Subcutaneous adipose tissue (tissue), 4 donors: ENCODE measurements around the gene RGS6. TPM values are rescaled to one million over a fixed set of nuclear protein-coding genes. Genes with fewer than 3 reads are reported as not detected.

Source experiments
- CTCF ChIP-seq: fragments of 450-650 bp; IDR thresholded peaks from one replicate; pipeline ENCODE4 v1.5.1; 2016; ENCODE audit warnings: low read depth, mild to moderate bottlenecking, control low read depth, antibody characterized with exemption, moderate library complexity
- total RNA-seq, 4 donors: library from RNA; depleted of rRNA; stranded (reverse); fragments of >200 nt; gene quantifications; one replicate each; pipeline ENCODE4 v1.1.0, GENCODE V29; 2016

The RGS6 gene
- total RNA-seq, 4 donors from 2014 or later: 4.4 to 32.0 (median 11.4) TPM

DNA sequence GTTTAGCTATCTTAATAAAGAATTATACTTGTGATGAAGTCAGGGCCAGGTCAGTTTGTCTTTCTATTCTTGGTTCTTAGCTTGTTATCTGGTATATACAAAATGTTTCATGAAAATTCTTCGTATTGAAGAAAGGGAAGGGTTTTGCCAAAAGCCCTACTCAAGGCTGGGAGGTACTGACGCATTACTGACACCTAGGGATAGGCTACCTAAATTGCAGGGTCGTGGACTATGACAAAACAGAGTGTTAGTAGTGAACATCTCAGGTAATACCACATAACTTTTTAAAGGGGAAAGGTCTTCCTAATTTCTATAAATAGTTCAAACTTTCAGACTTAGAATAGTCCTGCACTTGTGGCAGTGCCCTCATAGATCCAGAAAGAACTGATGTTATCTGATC is 246.3 kb downstream of the RGS6 start:
- TF ChIP-seq CTCF: no peak

DNA sequence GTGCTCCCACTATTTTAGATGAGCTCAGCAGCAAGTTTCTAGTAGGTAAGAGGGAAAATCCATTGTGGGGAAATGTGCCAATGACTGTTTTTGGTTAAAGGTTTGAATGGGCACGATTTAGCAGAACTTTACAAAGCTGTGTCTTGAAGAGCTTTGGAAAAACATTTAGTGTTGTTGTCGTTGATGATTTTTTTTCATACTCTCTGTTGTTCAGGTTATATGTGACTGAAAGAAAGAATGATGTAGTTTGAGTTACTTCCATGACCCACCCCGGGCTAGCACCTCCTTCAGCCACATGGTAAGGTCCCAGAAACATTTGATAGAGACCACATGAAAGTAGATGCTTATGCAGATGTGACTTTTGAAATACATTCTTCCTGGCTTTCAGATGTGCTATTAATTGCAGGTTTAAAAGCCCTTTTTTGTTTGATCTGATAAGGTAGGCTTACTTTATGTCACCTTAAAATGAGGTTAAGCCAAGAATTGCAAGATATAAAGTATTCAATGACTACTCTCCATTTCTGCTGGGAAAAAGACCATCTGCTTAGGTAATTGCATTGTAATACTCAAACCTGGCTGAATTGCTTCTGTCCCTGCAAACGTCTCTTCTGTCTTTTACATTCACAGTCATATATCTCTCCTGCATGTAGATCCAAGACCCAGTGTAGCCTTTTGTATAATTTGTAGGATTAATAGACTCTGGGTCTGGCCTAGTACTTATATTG is 250.6 kb downstream of the RGS6 start:
- no peak for TF ChIP-seq CTCF

- no peak for TF ChIP-seq CTCF
Observed at GRCh38 chr14:72183631-72184030, 251.4 kb downstream of the RGS6 start.

DNA sequence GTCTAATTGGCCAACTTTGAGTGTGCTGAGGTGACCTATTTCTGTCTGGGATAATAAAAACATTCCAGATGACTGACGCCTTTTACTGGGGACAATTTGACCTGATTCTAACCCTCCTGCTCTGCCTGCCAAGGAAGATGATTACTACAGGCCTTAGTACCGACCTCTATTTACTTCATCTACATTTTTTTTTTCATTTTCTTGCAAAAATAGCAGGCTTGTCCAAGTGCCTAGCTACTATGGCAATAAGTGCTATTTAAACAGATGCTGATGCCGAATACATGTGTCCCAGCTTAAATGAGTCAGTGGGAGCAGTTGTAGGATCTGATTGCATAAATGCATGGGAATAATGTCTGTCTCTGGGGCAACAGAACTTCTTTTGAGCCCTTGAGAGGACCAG is 254.3 kb downstream of the RGS6 start:
- no peak for TF ChIP-seq CTCF

DNA sequence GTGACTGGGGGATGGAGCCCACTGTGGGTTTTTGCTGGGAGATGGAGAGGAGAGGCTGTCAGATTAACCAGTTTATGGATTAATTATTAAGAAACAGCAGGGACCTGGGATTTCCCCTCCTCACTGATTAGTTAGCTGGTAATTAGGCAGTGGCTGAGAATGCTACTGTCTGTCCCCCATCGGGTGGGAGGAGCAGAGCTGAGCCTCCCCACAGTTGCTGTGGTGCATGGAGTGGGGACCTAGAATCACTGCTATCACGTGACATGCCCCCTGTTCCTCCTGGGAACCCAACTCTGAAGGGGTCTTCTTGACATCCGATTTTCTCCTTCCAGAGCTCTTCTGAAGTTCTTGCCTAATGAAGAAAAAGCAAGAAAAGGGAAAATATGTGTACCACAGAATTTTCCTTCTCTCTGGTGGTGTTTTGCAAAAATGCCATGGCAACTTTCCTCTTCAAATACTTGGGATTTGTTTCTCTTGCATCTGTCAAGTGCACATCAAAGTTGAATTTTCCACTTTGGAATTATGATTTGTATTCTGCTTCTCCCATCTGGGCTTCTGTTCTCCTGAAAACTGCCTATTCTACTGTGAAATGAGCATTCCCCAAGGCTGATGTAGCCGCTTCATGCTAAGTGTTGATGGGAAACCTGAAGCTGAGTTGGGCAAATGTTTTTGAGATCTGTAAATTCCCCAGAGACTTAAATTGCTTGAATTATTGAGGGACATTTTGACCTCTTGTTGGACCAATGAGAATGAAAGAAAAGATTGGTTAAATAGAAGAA is 264.2 kb downstream of the RGS6 start:
- TF ChIP-seq CTCF: no peak

GRCh38 chr14:72201645-72202044 is 269.4 kb downstream of the RGS6 start:
- TF ChIP-seq CTCF: no peak

GRCh38 chr14:72213424-72213823 is 281.2 kb downstream of the RGS6 start:
- no peak for TF ChIP-seq CTCF
